GM18907 (cell line): Measurements from ENCODE around the gene CARD10.

Source experiments
- ATAC-seq: cut with Tn5 transposase; IDR thresholded peaks from one replicate; pipeline ENCODE4 v1.9.1; 2021; ENCODE audit warnings: mild to moderate bottlenecking, moderate library complexity; ENCODE audit not compliant: unreplicated experiment

Gene CARD10

DNA sequence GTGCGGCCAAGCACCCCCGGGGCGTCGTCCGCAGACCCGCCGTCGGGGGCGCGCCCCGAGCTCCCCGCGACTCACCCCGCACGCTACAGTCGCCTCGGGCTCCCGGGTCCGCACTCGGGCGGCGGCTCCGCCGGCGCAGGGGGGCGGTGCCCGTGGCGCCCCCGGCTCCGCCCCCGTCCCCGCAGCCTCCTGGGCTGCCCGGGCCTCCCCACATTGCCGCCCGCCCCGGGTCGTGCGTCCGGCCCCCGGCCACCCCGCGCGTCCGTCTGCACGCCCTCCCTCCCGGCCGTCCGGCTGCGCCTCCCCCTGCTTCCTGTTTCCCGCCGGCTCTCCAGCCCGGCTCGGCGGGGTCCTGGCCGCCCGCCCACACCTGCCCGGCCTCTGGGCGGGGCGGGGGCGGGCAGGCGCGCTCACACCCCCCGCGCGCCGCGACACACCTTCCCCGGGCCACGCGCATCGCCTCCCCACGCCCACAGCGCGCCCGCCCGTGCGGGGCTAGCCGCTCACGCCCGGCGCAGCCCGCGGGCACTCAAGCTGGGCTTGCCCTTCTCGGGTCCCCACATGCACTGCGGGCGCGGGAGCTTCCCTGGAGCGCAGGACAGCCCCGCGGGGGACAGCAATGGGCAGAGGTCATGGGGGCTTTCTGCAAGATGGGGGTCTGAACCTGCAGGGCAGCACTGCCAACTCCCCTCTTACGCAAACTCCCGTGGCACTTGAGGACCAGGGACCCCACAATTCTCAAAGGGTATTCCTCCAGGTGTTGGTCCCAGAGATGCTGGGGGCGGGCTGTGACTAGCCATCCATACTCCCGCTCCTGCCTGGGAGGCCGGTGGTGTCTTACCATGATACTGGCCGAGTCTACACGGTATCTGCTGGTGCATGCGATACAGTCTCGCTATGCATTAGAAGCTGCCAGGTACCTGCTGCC lies at the start of gene CARD10:
TSS of gene CARD10 (minus strand) at position 148 of the 928 bp plus-strand sequence. CDS start 215 bp downstream, outside the sequence.
- ATAC-seq = no peak

DNA sequence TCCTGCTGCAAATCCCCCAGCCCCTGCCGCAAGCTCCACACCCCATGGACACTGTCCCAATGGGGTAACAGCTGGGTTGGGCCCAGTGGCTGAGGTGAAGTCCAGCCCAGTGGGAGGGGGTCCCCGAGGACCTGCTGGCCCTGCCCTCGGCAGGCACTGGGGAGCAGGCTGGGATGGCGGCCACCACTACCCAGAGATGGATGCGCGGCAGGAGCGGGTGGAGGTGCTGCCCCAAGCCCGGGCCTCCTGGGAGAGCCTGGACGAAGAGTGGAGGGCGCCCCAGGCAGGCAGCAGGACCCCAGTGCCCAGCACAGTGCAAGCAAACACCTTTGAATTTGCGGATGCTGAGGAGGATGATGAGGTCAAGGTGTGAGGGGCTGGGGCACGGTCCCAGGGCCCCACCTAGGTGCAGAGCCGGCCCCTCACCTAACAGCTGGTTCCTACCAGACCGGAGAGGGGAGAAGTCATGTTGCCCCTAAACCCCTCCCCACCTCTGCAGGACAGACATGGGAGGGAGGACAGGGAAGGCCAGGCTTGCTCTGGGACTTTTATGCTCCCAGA lies 49.3 kb upstream of the CARD10 start:
- no peak for ATAC-seq

DNA sequence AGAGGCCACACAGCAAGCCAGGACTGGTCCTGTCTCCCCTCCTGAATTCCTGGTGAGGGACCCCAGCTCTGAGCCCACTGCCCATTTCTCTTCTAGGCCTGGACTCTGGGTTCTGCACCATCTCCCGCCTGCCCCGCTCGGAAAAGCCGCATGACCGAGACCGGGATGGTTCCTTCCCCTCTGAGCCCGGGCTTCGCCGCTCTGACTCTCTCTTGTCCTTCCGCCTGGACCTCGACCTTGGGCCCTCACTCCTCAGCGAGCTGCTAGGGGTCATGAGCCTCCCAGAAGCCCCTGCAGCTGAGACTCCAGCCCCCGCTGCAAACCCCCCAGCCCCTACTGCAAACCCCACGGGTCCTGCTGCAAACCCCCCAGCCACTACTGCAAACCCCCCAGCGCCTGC lies 48.8 kb upstream of the CARD10 start:
- no peak for ATAC-seq

DNA sequence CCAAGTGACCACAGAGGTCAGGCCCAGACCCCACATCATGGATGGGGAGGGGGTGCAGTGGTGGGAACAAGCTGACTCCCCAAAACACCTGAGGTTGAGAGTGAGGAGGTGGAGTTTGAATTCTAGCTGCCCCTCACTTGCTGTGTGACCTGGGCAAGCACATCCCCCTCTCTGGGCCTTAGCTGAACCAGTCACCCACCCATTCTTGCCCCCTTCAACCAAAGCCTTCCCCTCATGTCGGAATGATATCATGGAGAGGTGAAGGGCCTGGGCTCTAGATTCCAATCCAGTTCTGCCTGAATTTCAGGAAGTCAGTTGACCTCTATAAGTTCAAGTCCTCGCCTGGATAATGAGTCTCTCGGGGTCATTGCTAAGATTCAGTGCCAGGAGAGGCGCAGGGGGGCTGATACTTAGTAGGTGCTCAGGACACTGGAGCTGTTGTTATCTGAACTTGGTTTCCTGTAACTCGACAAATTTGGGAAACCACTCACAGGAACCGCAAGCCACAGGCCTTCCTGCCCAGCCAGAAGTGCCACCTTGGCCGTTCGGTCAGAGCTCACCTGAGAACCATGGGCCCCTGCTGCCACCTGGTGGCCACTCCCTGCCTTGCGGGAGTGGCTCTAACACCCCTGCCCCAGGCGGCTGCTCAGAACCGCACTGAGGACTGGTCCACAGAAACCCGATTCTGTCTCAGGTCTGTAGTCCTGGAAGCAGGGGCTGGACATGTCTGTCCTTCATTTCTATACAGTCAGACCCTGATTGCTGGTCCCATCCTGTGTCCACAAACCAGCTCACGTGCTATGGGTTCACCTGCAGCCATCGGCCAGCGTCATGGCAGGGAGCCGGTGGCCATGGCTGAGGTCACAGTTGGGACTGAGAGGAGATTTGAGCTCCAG lies 47.9 kb upstream of the CARD10 start:
- ATAC-seq = peak; percentile 73

GRCh38 chr22:37566329-37566837 lies 47.2 kb upstream of the CARD10 start:
- ATAC-seq = no peak

DNA sequence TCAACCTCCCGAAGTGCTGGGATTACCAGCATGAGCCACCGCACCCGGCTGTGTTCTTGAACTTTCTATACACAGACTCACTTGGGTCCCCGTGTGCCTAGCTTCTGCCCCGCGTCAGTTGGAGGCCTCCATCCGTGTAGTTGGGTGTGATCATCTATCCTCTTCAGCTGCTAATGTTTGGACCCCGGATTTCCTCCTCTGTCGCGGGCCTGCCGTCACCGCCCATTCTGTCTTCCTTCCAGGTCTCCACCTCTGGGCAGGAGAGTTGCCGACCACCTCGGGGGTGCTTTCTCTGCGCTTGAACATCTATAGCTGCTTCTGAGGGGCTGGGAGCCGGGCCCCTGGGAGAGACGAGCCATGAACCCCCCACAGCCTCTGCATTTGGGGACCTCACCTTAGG lies 46.6 kb upstream of the CARD10 start:
- no peak for ATAC-seq

DNA sequence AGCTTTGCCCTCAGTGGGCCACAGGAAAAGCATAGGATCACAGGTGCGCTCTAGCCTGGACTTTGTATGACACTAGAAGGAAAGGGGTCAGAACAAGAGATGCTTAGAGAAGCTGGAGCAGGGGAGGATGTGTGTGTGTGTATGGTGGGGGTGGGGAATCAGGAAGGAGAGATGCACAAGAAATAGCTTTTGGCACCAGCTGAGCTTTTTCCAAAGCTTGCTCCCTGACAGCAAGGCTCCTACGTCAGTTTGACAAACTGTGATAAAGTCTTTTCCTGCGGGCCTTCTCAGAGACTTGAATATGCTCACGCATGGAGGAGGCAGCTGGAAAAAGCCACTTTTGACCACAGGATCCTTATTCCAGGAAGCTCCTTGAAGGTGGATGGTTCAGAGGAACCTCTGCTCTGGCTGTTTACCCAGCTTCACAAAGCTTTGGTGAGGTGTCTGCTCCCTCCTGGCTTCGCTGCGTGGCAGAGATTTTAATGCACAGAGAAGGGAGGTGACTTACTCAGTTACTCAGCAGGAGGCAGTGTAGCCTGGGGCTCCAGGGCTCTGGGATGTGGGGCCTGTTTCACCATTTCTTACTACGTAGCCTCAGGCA lies 45.0 kb upstream of the CARD10 start:
- no peak for ATAC-seq

DNA sequence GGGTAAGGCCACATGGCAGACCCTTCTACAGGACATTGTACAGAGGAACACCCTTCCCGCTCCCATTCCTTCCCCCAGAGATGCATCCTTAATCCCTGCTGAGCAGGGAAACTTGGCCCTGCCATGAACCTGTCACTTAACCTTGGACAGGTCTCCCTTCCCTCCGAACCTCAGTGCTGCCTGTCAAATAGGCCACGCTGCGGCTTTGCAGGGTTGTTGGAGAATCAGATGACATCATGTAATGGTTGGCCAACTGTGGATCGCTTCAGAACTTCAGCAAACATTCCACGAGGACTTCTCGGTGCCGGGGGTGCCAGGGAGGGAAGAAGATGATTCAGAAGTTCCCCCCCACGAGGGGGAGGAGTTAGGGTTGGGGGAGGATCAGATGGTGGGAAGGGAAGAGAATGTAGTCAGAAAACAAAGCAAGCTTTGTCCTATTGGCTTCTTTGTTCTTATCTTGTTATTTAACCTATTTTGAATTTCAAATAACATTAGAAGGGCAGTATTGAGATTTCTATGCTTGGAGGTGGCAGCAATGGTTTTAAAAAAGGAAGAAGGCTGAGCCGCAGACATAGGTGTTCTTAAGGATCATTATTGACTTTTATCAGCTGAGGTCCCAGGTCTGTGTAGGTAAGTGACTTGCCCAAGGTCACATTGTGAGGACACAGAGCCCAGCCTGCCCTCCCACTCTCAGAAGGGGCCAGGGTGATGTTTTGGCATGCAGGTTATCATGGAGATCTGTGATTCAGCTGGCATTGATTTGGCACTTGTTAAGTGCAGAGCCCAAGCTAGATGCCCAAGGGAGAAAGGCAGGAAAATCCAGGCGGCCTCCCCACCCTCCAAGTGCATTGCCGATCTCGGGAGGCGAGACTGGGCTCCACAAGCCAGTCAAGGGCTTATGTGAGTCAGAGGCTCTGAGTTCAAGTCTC lies 44.2 kb upstream of the CARD10 start:
- ATAC-seq = no peak

DNA sequence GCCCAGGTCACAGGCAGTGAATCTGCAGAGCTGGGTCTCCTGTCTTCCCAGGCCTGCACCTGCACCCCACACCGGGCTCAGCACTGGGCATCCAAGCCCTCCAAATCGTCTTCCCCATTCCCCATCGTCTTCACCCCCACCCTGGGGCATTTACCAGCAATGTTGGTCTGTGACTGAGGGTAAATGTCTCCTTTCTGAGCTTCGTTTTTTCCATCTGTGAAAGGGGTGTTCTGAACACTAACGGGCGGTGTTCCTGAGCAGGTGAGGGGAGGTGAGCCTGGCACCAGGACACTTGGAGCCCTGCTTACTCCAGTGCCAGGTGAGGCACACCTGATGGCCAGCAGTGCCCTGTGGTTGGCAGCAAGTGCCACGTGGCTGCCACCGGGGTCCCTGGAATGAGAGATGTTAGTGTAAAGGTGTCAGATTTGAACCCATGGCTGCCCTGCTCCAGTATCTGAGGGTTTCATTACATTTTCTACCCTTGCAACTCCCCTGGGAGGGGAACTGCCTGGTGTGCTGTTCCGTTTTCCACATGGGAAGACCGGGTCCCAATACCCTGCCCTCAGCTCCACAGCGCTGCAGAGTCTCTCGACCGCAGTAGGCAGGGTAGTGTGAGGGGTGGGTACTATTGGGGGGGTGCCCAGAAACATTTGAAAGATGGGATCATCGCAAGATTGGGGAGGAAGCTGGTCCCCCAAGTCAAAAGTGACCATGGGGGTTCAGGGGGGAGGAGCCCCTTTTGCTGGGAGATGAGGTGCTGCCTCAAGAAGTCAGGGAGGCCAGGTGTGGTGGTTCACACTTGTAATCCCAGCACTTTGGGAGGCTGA lies 43.0 kb upstream of the CARD10 start:
- no peak for ATAC-seq

DNA sequence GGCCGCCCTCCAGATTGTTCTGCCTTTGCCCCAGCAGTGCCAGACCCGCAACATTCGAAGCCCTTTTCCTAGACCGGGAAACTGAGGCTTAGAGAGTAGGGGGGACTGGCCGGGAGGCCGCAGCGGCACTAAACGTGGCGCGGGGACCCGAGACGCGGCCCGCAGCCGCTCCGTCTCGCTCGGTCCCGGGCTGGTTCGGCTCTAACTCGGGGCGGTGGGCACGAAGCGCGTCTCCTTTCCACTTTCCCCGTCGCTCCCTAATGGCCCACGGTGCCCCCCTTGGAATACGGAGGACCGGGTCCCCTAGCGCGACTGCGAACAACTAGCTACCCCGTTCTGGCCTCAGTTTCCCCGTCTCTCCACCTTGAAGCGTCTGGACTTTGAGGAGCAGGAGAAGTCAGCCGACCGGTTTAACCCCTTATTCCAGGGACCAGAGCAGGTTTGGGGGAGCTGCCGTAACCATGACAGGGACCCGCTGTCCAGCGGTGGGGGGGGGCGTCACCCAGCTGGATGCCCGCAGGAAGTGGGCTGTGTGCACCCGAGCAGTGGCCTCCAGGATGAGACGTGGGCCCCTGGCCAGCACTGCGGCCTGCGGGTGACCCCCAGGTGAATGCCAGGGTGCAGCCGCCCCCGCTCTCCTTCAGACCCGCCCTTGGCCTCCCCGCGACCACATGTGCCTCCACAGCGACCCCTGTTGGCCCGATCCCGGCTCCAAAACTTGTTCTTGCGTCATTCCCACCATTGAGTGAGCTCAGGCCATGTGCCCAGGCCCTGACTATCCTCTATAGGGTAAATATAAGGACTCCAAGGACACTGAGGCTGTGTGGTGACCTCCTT lies 42.2 kb upstream of the CARD10 start:
- ATAC-seq = no peak

GRCh38 chr22:37560608-37561211 lies 41.5 kb upstream of the CARD10 start:
- ATAC-seq = no peak

DNA sequence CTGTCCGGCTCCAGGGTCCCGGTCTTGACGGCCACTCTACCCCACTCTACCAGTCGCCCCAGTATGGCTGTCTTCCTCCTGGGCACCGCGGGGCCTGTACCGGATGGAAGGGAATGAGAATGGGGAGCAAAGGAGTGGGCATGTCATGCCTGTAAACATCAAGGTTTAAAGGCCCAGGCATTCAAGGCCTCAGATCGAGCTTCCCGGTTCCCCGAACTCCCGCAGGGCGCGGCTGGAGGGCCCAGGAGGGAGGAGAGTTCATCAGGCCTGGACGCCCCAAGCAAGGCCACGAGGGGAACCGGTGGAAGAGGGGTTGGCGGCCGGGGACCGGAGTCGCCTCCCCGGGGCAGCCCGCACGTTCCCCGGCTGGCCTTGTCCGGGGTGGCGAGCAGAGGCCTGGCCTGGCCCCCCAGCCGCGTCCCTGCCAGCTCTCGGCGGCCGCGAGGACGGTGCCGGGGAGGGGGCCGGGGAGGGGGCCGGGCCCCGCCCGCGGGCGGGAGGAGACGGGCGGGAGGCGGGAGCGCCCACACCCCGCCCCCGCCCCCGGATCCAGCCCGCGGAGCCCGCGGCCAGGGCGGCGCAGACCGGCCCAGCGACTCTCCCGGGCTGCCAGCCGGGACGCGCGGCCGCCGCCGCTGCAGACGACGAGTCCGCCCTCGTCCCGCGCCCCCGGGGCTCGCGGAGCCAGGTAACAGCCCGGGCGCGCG lies 40.8 kb upstream of the CARD10 start, which contains the start of gene CDC42EP1:
TSS of gene CDC42EP1 (plus strand) at position 580 of the 707 bp plus-strand sequence. CDS start 5,870 bp downstream, outside the sequence.
- no peak for ATAC-seq

- ATAC-seq = no peak
Measured at GRCh38 chr22:37559521-37559900, 40.3 kb upstream of the CARD10 start.

- no peak for ATAC-seq
Measured at GRCh38 chr22:37558815-37559214, 39.6 kb upstream of the CARD10 start.

DNA sequence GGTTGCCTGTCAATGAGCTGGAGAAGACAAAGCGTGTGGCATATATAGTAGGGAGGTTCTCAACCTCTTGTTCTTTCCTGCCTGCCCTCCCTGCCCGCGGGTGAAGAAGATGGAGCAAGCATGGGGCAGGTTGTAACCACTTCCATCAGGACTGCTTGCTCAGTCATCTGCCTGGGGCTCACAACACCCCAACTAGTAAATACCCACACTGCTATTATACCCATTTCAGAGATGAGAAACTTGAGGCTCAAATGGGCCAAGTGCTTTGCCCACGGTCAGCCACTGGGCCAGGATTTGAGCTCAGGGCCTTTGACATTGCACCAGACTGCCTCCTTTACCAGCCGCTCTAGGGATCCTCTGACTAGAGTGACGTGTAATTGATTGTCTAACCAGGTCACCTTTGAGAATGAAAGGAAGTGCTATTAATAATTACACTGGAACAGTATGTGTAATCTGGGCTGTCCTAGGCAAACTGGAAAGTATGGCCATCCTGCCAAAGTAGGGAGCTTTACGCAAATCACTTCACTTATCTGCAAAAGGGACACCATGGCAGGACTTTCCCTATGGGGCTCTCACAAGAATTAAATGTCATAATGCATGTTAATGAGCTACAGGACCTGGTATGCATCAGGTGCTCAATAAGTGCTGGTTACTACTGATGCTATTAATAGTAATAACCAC lies 38.2 kb upstream of the CARD10 start:
- no peak for ATAC-seq

DNA sequence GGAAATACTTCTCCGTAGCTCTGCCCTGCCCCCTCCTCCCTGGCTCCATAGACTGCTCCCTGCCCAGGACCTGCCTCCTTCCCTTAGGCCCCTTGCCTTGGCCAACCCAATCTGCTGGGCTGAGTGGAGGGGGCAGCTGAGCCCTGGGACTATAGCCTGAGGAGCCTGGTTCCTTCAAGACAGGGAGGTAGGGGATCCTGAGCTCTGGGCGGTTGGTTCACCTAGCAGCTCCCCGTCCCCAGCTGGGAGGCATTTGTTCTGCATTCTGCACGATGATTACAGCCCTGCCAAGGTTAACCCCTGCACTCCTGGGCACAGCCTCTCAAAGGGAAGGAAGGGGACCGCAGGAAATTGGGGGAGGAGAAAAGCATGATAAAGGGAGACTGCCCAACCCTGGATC lies 37.5 kb upstream of the CARD10 start:
- no peak for ATAC-seq
